Caco-2 (cell line): Measurements from ENCODE around the gene EHMT1. TPM values are rescaled to one million over a fixed set of nuclear protein-coding genes. Genes with fewer than 3 reads are reported as not detected.
A peak's percentile ranks its signal among the peaks of the same experiment; 100 is the strongest.

Source experiments
- BruUV-seq: library from RNA; stranded (reverse); fragments of 400-500 nt; replicated peaks from 2 replicates; lab custom pipeline; 2021; lab: Mats Ljungman, UMichigan
- CTCF ChIA-PET: fragments of 300-600 bp; sonication (Branson Sonifier 250); formaldehyde crosslinking; loops from one replicate; lab custom pipeline; 2022; ENCODE audit warnings: antibody characterized with exemption; lab: Charles Lee
- POLR2A ChIA-PET: fragments of 300-600 bp; sonication (Branson Sonifier 250); formaldehyde crosslinking; loops from one replicate; lab custom pipeline; 2022; ENCODE audit warnings: antibody characterized with exemption; lab: Charles Lee
- DNase-seq, 2 experiments: peaks; one replicate each; pipeline versions ENCODE4 v3.0.0 to v3.0.0-alpha.2; 2020 to 2022
- H3K27me3 ChIP-seq: replicated peaks from 2 replicates; pipeline ENCODE4 v1.6.0; 2011; ENCODE audit warnings: low read length; ENCODE audit not compliant: control insufficient read depth, insufficient read depth
- H3K36me3 ChIP-seq: 2 replicates; pipeline ENCODE4 v1.5.1; 2011; ENCODE audit warnings: low read length; ENCODE audit not compliant: control insufficient read depth, insufficient read depth
- H3K4me1 ChIP-seq: fragments of 250-450 bp; sonication (Bioruptor Pico); 2 replicates; pipeline ENCODE4 v1.5.1; 2020; ENCODE audit warnings: mild to moderate bottlenecking
- H3K4me3 ChIP-seq: 2 replicates; pipeline ENCODE4 v1.5.1; 2011; ENCODE audit warnings: low read depth, mild to moderate bottlenecking, control low read depth, low read length
- H3K9me3 ChIP-seq: fragments of 250-450 bp; sonication (Bioruptor Pico); 2 replicates; pipeline ENCODE4 v1.5.1; 2020; ENCODE audit warnings: mild to moderate bottlenecking, moderate library complexity
- H3K27ac Mint-ChIP-seq: one replicate; pipeline ENCODE4 v1.8.0; 2022; ENCODE audit warnings: mixed read lengths; ENCODE audit not compliant: unreplicated experiment
- H3K27me3 Mint-ChIP-seq: one replicate; pipeline ENCODE4 v1.8.0; 2022; ENCODE audit warnings: mixed read lengths; ENCODE audit not compliant: insufficient read depth, unreplicated experiment
- H3K36me3 Mint-ChIP-seq: one replicate; pipeline ENCODE4 v1.8.0; 2022; ENCODE audit warnings: mild to moderate bottlenecking, mixed read lengths; ENCODE audit not compliant: insufficient read depth, unreplicated experiment
- H3K4me1 Mint-ChIP-seq: one replicate; pipeline ENCODE4 v1.8.0; 2022; ENCODE audit warnings: low read depth, mixed read lengths; ENCODE audit not compliant: unreplicated experiment
- H3K4me3 Mint-ChIP-seq: one replicate; pipeline ENCODE4 v1.8.0; 2022; ENCODE audit warnings: mild to moderate bottlenecking, moderate library complexity, mixed read lengths; ENCODE audit not compliant: unreplicated experiment
- H3K9me3 Mint-ChIP-seq: one replicate; pipeline ENCODE4 v1.8.0; 2022; ENCODE audit warnings: mixed read lengths; ENCODE audit not compliant: unreplicated experiment
- intact Hi-C: fragments of 100-400 bp; cut with micrococcal nuclease; formaldehyde crosslinking; loops from one replicate; pipeline ENCODE4 v1.10.0; 2022; ENCODE audit not compliant: unreplicated experiment
- total RNA-seq: library from RNA; stranded (reverse); gene quantifications from 2 replicates; pipeline ENCODE4 v1.2.3, GENCODE V29; 2022
- TF ChIP-seq, protein P1 (sequence below), 2 experiments: fragments of 200-600 bp in 1 of 2; IDR thresholded peaks; 1 replicate in 1 of 2; 2 replicates in 1 of 2; pipeline versions ENCODE4 v1.5.1 to v1.8.0; 2011 to 2022; ENCODE audit warnings: antibody characterized with exemption in 1 of 2, control low read depth in 1 of 2, inconsistent platforms in 1 of 2, low read depth in 1 of 2, low read length in 1 of 2, mild to moderate bottlenecking in 1 of 2, moderate library complexity in 1 of 2; ENCODE audit not compliant: insufficient read depth in 1 of 2, severe bottlenecking in 1 of 2, unreplicated experiment in 1 of 2

The EHMT1 gene
- total RNA-seq, 1 experiment from 2014 or later, result 92.9 TPM

DNA sequence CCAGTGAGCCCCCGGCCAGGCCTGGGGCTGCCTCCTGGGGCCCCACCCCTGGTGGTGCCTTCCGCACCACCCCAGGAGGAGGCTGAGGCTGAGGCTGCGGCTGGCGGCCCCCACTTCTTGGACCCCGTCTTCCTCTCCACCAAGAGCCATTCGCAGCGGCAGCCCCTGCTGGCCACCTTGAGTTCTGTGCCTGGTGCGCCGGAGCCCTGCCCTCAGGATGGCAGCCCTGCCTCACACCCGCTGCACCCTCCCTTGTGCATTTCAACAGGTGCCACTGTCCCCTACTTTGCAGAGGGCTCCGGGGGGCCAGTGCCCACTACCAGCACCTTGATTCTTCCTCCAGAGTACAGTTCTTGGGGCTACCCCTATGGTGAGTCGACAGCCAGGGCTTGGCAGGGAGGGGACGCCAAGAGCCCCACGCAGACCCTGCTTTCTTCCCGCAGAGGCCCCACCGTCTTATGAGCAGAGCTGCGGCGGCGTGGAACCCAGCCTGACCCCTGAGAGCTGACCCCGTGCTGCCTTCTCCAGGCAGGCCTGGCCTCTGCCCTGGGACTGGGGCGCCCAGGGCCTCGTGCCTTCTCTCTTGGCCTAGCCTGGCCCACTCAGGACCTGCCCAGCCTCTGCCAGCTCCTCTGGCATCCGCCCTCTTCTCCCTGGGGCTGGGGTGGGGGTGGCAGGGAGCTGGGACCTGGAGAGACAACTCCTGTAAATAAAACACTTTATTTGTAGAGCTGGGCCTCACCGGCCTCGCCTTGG lies 4.0 kb upstream of the EHMT1 start:
- Histone ChIP-seq H3K4me3 (no peak overlapping the region), H3K9me3 (no peaks in the 10 kb centered on the region), H3K36me3 (no peaks in the 10 kb centered on the region; the same call in none of the 2 replicates), H3K27me3 (no peaks in the 10 kb centered on the region), H3K4me1 (peaks cover 33% of the 10 kb centered on the region)
- peaks cover 24% of the 10 kb centered on the region for H3K4me1 Mint-ChIP-seq
- CTCF ChIA-PET, result no interaction called here
- H3K9me3 Mint-ChIP-seq, result no peaks in the 10 kb centered on the region
- POLR2A ChIA-PET, result no interaction called here
- H3K27me3 Mint-ChIP-seq, result no peaks in the 10 kb centered on the region
- H3K36me3 Mint-ChIP-seq, result peaks cover 77% of the 10 kb centered on the region
- intact Hi-C loops, result no loop called here
- no peak for DNase-seq
- TF ChIP-seq, protein P1, sequence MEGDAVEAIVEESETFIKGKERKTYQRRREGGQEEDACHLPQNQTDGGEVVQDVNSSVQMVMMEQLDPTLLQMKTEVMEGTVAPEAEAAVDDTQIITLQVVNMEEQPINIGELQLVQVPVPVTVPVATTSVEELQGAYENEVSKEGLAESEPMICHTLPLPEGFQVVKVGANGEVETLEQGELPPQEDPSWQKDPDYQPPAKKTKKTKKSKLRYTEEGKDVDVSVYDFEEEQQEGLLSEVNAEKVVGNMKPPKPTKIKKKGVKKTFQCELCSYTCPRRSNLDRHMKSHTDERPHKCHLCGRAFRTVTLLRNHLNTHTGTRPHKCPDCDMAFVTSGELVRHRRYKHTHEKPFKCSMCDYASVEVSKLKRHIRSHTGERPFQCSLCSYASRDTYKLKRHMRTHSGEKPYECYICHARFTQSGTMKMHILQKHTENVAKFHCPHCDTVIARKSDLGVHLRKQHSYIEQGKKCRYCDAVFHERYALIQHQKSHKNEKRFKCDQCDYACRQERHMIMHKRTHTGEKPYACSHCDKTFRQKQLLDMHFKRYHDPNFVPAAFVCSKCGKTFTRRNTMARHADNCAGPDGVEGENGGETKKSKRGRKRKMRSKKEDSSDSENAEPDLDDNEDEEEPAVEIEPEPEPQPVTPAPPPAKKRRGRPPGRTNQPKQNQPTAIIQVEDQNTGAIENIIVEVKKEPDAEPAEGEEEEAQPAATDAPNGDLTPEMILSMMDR (IDR thresholded peaks at IDR 0.05; ENCODE audit: insufficient read depth in 1 of 2, low read depth in 1 of 2, low read length in 1 of 2, severe bottlenecking in 1 of 2, unreplicated experiment in 1 of 2), result no peak
- peak overlapping the region; percentile 51 for H3K4me3 Mint-ChIP-seq
- no TSS peak for BruUV-seq
- peak overlapping the region; percentile 73 for H3K27ac Mint-ChIP-seq

DNA sequence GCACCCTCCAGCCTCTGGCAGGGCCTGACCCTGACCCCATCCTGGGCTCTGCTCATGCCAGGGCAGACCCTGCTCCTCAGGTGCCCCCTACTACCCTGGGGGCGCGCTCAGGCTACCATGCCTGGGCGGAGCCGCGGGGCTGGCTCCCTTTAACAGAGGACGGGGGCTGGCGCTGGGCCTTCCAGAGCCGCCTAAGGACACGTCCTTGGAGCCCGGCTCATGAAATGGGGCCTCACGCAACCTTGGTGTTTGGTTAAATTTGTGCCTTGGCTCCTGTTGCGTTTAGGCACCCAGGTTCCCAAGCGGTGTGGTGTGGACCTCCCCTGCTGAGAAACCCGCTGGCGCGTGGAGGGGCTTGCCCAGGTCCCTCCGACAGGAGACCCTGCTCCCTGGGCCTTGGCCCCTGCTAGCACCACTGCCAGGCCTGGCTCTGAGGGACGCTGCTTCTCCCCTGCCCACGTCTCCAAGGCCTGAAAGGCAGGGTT lies 3.4 kb upstream of the EHMT1 start:
- Histone ChIP-seq H3K9me3 (no peaks in the 10 kb centered on the region), H3K4me1 (peaks cover 33% of the 10 kb centered on the region), H3K27me3 (no peaks in the 10 kb centered on the region), H3K4me3 (no peak overlapping the region), H3K36me3 (no peaks in the 10 kb centered on the region; the same call in none of the 2 replicates)
- TF ChIP-seq, protein P1 (IDR thresholded peaks at IDR 0.05; ENCODE audit: insufficient read depth in 1 of 2, low read depth in 1 of 2, low read length in 1 of 2, severe bottlenecking in 1 of 2, unreplicated experiment in 1 of 2), result no peak
- Mint-ChIP-seq H3K9me3 (no peaks in the 10 kb centered on the region), H3K4me3 (no peak overlapping the region), H3K4me1 (peaks cover 27% of the 10 kb centered on the region), H3K27ac (no peak overlapping the region), H3K36me3 (peaks cover 80% of the 10 kb centered on the region), H3K27me3 (no peaks in the 10 kb centered on the region)
- no TSS peak for BruUV-seq
- ChIA-PET POLR2A (no interaction called here), CTCF (no interaction called here)
- intact Hi-C loops, result no loop called here
- DNase-seq, result no peak

GRCh38 chr9:137619240-137620047 lies 639 bp downstream of the EHMT1 start:
- Mint-ChIP-seq H3K27ac (peak overlapping the region; percentile 92), H3K36me3 (peaks cover 65% of the 10 kb centered on the region), H3K9me3 (no peaks in the 10 kb centered on the region), H3K4me1 (peaks cover 18% of the 10 kb centered on the region), H3K27me3 (no peaks in the 10 kb centered on the region), H3K4me3 (peak overlapping the region; percentile 88)
- H3K36me3 ChIP-seq, result peaks cover 3% of the 10 kb centered on the region
- TF ChIP-seq, protein P1 (IDR thresholded peaks at IDR 0.05; ENCODE audit: insufficient read depth in 1 of 2, low read depth in 1 of 2, low read length in 1 of 2, severe bottlenecking in 1 of 2, unreplicated experiment in 1 of 2), result no peak
- peak in 1 of 2 experiments; percentile 49 for DNase-seq
- no peaks in the 10 kb centered on the region for H3K27me3 ChIP-seq
- BruUV-seq, result no TSS peak
- ChIA-PET POLR2A (interaction anchor here (0.6 to 1.2 kb wide), 3 partner anchors 14 to 29 kb away, joined by 3 to 7 read pairs (median 4); partner anchors contain the start of gene ARRDC1), CTCF (interaction anchor here (0.6 to 0.9 kb wide), 2 partner anchors 39 to 41 kb away, joined by 3 read pairs; no protein-coding TSS in a partner anchor)
- intact Hi-C loops, result no loop called here
- peak overlapping the region; percentile 68 for H3K4me3 ChIP-seq
- no peaks in the 10 kb centered on the region for H3K9me3 ChIP-seq
- H3K4me1 ChIP-seq, result 0 out of 2 replicates have a peak, but pooled peaks cover 4% of the 10 kb centered on the region
